Endothelial cell (in vitro differentiated cells): Measurements from ENCODE around the gene TBCK. TPM values are rescaled to one million over a fixed set of nuclear protein-coding genes. Genes with fewer than 3 reads are reported as not detected.

Source experiments
- DNase-seq: peaks from one replicate; pipeline ENCODE4 v3.0.0; 2021; ENCODE audit warnings: low spot score
- H3K27ac Mint-ChIP-seq: one replicate; pipeline ENCODE4 v1.8.0; 2021; ENCODE audit warnings: mixed read lengths, inconsistent platforms; ENCODE audit not compliant: unreplicated experiment
- H3K27me3 Mint-ChIP-seq: one replicate; pipeline ENCODE4 v1.8.0; 2021; ENCODE audit warnings: mild to moderate bottlenecking, moderate library complexity, mixed read lengths, inconsistent platforms; ENCODE audit not compliant: unreplicated experiment
- H3K36me3 Mint-ChIP-seq: one replicate; pipeline ENCODE4 v1.8.0; 2021; ENCODE audit warnings: mild to moderate bottlenecking, low read depth, mixed read lengths, inconsistent platforms; ENCODE audit not compliant: unreplicated experiment
- H3K4me1 Mint-ChIP-seq: one replicate; pipeline ENCODE4 v1.8.0; 2021; ENCODE audit warnings: mild to moderate bottlenecking, mixed read lengths, inconsistent platforms; ENCODE audit not compliant: unreplicated experiment
- H3K4me3 Mint-ChIP-seq: one replicate; pipeline ENCODE4 v1.8.0; 2021; ENCODE audit warnings: mild to moderate bottlenecking, mixed read lengths, inconsistent platforms; ENCODE audit not compliant: unreplicated experiment
- H3K9me3 Mint-ChIP-seq: one replicate; pipeline ENCODE4 v1.8.0; 2021; ENCODE audit warnings: mixed read lengths, inconsistent platforms; ENCODE audit not compliant: unreplicated experiment
- CTCF ChIP-seq: fragments of 200-600 bp; sonication (generic); IDR thresholded peaks from one replicate; pipeline ENCODE4 v1.5.0; 2021; ENCODE audit warnings: antibody characterized with exemption; ENCODE audit not compliant: unreplicated experiment
- total RNA-seq: library from RNA; stranded (reverse); fragmentation: NEBNext Ultra II Directional; extraction: Animal tissue kit (Norgen Biotek cat#: 25700); gene quantifications from one replicate; pipeline ENCODE4 v1.2.1, GENCODE V29; 2021; ENCODE audit not compliant: unreplicated experiment

TBCK gene
- total RNA-seq, 1 donor from 2014 or later: 48.6 TPM

- Mint-ChIP-seq H3K27me3 (peaks cover 3% of the 10 kb centered on the region), H3K36me3 (peaks cover 23% of the 10 kb centered on the region), H3K4me1 (no peaks in the 10 kb centered on the region), H3K9me3 (no peaks in the 10 kb centered on the region), H3K27ac (no peak overlapping the region), H3K4me3 (no peak overlapping the region)
- no peak for DNase-seq
- TF ChIP-seq CTCF: no peak
Observed at GRCh38 chr4:106183551-106183950, 132.5 kb downstream of the TBCK start.

- no peaks in the 10 kb centered on the region for H3K9me3 Mint-ChIP-seq
- H3K27ac Mint-ChIP-seq: no peak overlapping the region
- no peak for DNase-seq
- no peak overlapping the region for H3K4me3 Mint-ChIP-seq
- H3K4me1 Mint-ChIP-seq: no peaks in the 10 kb centered on the region
- TF ChIP-seq CTCF: no peak
- peaks cover 4% of the 10 kb centered on the region for H3K27me3 Mint-ChIP-seq
- H3K36me3 Mint-ChIP-seq: peaks cover 12% of the 10 kb centered on the region
Observed at GRCh38 chr4:106172861-106173260, 143.1 kb downstream of the TBCK start.

GRCh38 chr4:106165351-106166010, 150.5 kb downstream of the TBCK start:
- peaks cover 36% of the 10 kb centered on the region for H3K36me3 Mint-ChIP-seq
- no peak for TF ChIP-seq CTCF
- DNase-seq: no peak
- peaks cover 6% of the 10 kb centered on the region for H3K27me3 Mint-ChIP-seq
- H3K4me3 Mint-ChIP-seq: no peak overlapping the region
- peaks cover 4% of the 10 kb centered on the region for H3K9me3 Mint-ChIP-seq
- H3K4me1 Mint-ChIP-seq: no peaks in the 10 kb centered on the region
- H3K27ac Mint-ChIP-seq: no peak overlapping the region

- H3K36me3 Mint-ChIP-seq: peaks cover 23% of the 10 kb centered on the region
Observed at GRCh38 chr4:106162278-106162677, 153.7 kb downstream of the TBCK start.

More at GRCh38 chr4:106162278-106162677, 153.7 kb downstream of the TBCK start:
- no peak overlapping the region for H3K4me3 Mint-ChIP-seq
- TF ChIP-seq CTCF: no peak
- no peaks in the 10 kb centered on the region for H3K4me1 Mint-ChIP-seq
- no peak overlapping the region for H3K27ac Mint-ChIP-seq
- H3K27me3 Mint-ChIP-seq: peaks cover 6% of the 10 kb centered on the region
- DNase-seq: no peak
- H3K9me3 Mint-ChIP-seq: peaks cover 4% of the 10 kb centered on the region
